AG04449 (cell line): Measurements from ENCODE around the gene ING5.

Source experiments
- CTCF ChIA-PET: fragments of 350-600 bp; formaldehyde crosslinking; extraction: SDS; loops from one replicate; lab custom pipeline; 2021; ENCODE audit warnings: antibody characterized with exemption; lab: Yijun Ruan, JAX
- POLR2A ChIA-PET: fragments of 400-600, 350-600 bp; formaldehyde crosslinking; extraction: SDS; loops from one replicate; lab custom pipeline; 2020; ENCODE audit warnings: antibody characterized with exemption, inconsistent platforms; lab: Yijun Ruan, JAX
- DNase-seq: peaks from one replicate; pipeline ENCODE4 v3.0.0-alpha.2; 2010; ENCODE audit warnings: low read depth, low spot score
- H3K4me3 ChIP-seq: 2 replicates; pipeline ENCODE4 v1.5.1; 2011; ENCODE audit warnings: low read depth, mild to moderate bottlenecking, control low read depth, low read length
- TF ChIP-seq, protein P1 (sequence below): IDR thresholded peaks from one replicate; pipeline ENCODE4 v1.5.1; 2011; ENCODE audit warnings: mild to moderate bottlenecking, moderate library complexity, low read length, control low read depth, inconsistent platforms; ENCODE audit not compliant: insufficient read depth; ENCODE audit errors: missing control alignments

ING5 gene

DNA sequence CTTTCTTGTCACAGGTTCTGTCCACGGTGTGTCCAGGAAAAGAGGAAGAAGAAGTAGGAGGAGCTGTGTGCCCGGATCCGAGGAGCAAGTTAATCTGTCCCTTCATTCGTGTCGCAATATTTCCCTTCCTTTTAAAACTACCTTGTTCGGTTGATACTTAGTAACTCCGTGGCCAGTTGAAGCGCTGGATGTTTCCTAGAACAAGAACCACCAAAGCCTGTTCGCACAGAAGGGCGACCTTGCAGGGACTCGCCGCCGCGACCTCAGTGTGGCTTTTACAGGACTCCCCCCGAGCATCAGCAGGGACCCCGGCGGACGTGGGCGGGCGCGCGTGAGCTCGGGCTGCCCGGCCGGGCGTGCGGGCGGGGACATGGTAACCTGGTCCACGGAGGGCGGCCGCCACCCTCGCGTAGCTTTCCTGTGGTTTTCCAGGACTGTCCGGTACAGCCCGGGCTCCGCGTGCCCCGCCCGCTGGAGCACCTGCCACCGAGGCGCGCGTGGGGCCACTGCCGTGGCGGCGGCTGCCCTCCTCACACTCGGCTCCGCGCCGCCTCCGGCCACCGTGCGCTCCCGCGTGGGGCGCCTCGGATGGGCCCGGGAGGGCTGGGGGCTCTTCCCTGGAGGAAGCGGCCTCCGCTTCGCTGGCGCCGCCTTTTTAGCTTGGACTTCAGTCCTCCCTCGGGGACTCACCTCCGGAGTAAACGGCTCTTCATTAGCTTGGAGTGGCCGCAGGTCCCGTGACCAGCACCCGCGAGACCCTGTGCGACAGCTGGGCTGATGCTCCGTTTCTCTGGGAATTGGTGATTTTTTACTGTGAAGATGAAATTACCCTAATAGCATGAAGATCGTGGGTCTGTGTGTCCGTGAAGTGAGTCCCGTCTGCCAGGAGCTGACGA, 23.4 kb downstream of the ING5 start:
- CTCF ChIA-PET, result interaction anchor here (3.7 kb wide), 1 partner anchor 8 kb away, joined by 22 read pairs; the partner anchor contains the start of gene D2HGDH
- POLR2A ChIA-PET, result interaction anchor here (1.4 kb wide), 1 partner anchor 22 kb away, joined by 3 read pairs; no protein-coding TSS in a partner anchor
- DNase-seq, result no peak

DNA sequence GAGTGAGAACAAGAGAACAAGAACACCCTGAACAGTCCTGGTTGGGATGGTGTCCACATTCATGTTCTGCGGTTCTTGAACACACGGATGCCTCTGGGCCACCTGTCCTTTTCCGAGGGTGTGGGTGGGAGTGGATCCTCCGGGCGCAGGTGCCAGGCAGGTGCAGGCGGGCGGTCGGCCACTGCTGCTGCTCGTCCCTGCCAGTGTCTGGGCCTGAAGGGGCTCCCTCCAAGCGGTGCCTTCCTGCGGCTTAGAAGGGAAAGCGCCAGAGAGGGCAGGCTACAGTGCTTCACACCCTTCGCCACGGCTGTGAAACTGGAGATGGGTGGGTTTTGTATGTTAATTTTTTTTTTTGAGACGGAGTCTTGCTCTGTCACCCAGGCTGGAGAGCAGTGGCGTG, 24.6 kb downstream of the ING5 start:
- DNase-seq, result no peak
- CTCF ChIA-PET, result interaction anchor here (0.9 to 1.6 kb wide), 3 partner anchors 9 to 23 kb away, joined by 3 to 4 read pairs (median 3); no protein-coding TSS in a partner anchor
- TF ChIP-seq, protein P1, sequence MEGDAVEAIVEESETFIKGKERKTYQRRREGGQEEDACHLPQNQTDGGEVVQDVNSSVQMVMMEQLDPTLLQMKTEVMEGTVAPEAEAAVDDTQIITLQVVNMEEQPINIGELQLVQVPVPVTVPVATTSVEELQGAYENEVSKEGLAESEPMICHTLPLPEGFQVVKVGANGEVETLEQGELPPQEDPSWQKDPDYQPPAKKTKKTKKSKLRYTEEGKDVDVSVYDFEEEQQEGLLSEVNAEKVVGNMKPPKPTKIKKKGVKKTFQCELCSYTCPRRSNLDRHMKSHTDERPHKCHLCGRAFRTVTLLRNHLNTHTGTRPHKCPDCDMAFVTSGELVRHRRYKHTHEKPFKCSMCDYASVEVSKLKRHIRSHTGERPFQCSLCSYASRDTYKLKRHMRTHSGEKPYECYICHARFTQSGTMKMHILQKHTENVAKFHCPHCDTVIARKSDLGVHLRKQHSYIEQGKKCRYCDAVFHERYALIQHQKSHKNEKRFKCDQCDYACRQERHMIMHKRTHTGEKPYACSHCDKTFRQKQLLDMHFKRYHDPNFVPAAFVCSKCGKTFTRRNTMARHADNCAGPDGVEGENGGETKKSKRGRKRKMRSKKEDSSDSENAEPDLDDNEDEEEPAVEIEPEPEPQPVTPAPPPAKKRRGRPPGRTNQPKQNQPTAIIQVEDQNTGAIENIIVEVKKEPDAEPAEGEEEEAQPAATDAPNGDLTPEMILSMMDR, result no peak
- POLR2A ChIA-PET, result interaction anchor here (1.4 kb wide), 1 partner anchor 23 kb away, joined by 3 read pairs; no protein-coding TSS in a partner anchor
- H3K4me3 ChIP-seq, result no peak overlapping the region

More for the DNA sequence above, 23.4 kb downstream of the ING5 start:
- no peak overlapping the region for H3K4me3 ChIP-seq
- TF ChIP-seq, protein P1, result no peak

DNA sequence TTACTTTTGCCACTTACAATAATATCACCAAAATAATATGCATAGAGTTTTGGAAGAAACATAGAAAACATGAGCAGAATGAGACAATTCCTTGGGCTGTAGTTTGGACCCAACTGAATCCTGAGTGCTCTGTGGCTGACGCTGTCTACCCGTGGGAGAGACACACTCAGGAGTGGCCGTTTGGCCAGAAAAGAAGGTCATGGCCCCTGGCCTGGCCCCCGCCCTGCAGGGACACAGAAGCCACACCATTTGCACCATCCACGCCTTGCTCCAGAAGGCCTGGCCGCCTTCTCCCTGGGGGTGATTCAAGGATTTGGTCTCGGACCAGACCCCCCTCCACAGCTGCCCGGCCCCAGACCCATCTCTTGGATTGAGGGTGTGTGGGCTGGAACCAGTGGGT, 26.2 kb downstream of the ING5 start:
- ChIA-PET CTCF (interaction anchor here (1.1 to 1.6 kb wide), 2 partner anchors 12 to 150 kb away, joined by 4 to 6 read pairs; no protein-coding TSS in a partner anchor), POLR2A (no interaction called here)
- no peak overlapping the region for H3K4me3 ChIP-seq
- TF ChIP-seq, protein P1, result no peak
- no peak for DNase-seq

DNA sequence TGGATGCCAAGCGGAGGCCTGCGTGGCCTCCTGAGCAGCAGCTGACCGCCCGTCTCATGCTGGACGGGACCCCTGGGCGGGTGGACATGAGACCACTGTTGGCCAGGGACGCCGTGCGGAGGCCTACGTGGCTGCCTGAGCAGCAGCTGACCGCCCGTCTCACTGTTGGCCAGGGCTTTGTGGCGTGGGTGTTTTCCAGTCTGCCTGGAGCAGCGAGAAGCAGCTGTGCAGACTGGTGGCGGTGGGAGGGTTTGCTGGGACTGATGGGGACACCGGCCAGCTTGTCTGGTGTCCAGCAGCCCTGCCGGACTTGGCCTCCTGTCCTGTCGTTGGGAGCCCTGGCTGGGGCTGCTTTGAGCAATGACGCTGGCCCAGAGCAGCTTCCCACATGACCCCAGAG, 26.8 kb downstream of the ING5 start:
- no peak overlapping the region for H3K4me3 ChIP-seq
- ChIA-PET CTCF (interaction anchor here (0.6 to 1.5 kb wide), 3 partner anchors 30 to 877 kb away, joined by 3 to 6 read pairs (median 4); no protein-coding TSS in a partner anchor), POLR2A (no interaction called here)
- no peak for DNase-seq
- TF ChIP-seq, protein P1, result no peak

DNA sequence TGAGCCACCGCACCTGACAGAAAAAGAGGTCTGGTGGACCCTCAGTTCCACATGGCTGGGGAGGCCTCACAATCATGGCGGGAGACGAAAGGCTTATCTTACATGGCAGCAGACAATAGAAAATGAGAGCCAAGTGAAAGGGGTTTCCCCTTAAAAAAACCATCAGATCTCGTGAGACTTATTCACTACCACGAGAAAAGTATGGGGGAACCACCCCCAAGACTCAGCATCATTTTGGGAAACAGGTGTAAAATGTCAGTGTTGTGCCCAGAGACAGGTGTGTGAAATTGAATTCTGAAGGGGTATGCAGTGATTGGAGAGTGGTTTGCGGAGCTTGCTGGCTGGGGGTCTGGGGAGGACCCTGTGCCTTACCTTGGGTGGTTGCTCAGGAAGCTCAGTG, 28.0 kb downstream of the ING5 start:
- no peak for DNase-seq
- ChIA-PET POLR2A (no interaction called here), CTCF (interaction anchor here (1.5 to 2.8 kb wide), 6 partner anchors 8 to 879 kb away, joined by 4 to 13 read pairs (median 8); partner anchors contain the start of gene ING5)
- TF ChIP-seq, protein P1, result no peak
- no peak overlapping the region for H3K4me3 ChIP-seq

DNA sequence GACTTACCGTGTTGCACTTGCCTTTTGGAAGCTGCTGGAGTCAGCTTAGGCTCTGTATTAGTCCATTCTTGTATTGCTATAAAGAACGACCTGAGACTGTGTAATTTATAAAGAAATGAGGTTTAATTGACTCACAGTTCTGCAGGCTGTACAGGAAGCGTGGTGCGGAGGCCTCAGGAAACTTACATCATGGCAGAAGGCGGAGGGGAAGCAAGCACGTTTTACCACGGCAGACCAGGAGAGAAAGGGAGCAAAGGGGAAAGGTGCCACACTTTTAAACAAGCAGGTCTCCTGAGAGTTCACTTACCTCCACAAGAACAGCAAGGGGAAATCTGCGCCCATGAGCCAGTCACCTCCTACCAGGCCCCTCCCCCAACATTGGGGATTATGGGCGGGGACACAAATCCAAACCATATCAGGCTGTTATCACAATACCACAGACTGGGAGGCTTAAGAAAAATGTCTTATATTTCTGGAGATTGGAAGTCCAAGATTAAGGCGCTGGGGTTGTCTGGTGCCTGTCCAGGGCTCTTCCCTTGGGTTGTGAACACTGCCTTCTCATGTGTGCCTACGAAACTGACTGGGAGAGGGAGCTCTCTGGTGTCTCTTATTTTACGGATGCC, 28.9 kb downstream of the ING5 start:
- DNase-seq, result no peak
- H3K4me3 ChIP-seq, result no peak overlapping the region
- TF ChIP-seq, protein P1, result no peak
- CTCF ChIA-PET, result interaction anchor here (1.0 to 2.8 kb wide), 10 partner anchors 9 to 653 kb away, joined by 3 to 13 read pairs (median 6); partner anchors contain the start of gene ING5
- POLR2A ChIA-PET, result no interaction called here
